ENCODE data around the gene DEAF1.

The DEAF1 gene

DNA sequence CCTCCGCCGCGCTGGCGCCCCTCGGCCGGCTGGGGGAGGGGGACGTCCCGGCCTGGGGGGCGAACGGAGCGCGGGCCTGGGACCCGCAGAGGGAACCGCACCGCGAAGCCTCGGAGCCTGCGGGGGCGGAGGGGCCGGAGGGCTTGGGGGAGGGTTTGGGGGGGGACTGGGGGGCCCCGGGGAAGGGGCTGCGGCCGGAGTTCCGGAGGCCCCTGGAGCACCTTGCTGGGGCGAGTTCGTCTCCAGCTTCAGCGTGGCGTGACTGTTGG lies 67.8 kb downstream of the DEAF1 start:
- Histone ChIP-seq H2AFZ (ENCODE audit: low read depth) (no peak overlapping the region), H3K9ac (no peak overlapping the region), H3K27ac (no peak overlapping the region), H3K27me3 (ENCODE audit: insufficient read depth, low read depth) (no peaks in the 10 kb centered on the region), H4K20me1 (ENCODE audit: insufficient read depth) (no peaks in the 10 kb centered on the region), H3K36me3 (ENCODE audit: insufficient read depth) (no peaks in the 10 kb centered on the region), H3K4me3 (IDR thresholded peaks at IDR 0.05; ENCODE audit: insufficient read depth, low read depth, low read length) (no peak overlapping the region), H3K4me1 (ENCODE audit: low read depth, poor library complexity, severe bottlenecking) (peaks cover 38% of the 10 kb centered on the region), H3K79me2 (ENCODE audit: insufficient read depth, low read depth) (no peaks in the 10 kb centered on the region), H3K4me2 (no peak overlapping the region)
- TF ChIP-seq CTCF (conservative IDR thresholded peaks at IDR 0.05; ENCODE audit: low read depth, low read length), result no peak

- no peaks in the 10 kb centered on the region for H3K79me2 ChIP-seq (ENCODE audit: insufficient read depth, low read depth)
- H3K4me2 ChIP-seq, result peak within 1 kb of the TSS; percentile 97
- H4K20me1 ChIP-seq (ENCODE audit: insufficient read depth), result no peaks in the 10 kb centered on the region
- H2AFZ ChIP-seq (ENCODE audit: low read depth), result no peak within 1 kb of the TSS
- H3K4me3 ChIP-seq (IDR thresholded peaks at IDR 0.05; ENCODE audit: insufficient read depth, low read depth, low read length), result no peak within 1 kb of the TSS
- H3K9ac ChIP-seq, result peak within 1 kb of the TSS; percentile 55; the same call in 1 of the 2 replicates
- H3K36me3 ChIP-seq (ENCODE audit: insufficient read depth), result no peaks in the 10 kb centered on the region
- H3K27ac ChIP-seq, result peak within 1 kb of the TSS; percentile 90
- TF ChIP-seq CTCF (conservative IDR thresholded peaks at IDR 0.05; ENCODE audit: low read depth, low read length), result no peak
- H3K4me1 ChIP-seq (ENCODE audit: low read depth, poor library complexity, severe bottlenecking), result peaks cover 38% of the 10 kb centered on the region
- no peaks in the 10 kb centered on the region for H3K27me3 ChIP-seq (ENCODE audit: insufficient read depth, low read depth)
These were observed 68.3 kb downstream of the DEAF1 start, which contains the start of gene SCT for GRCh38 chr11:626475-627307. TSS of gene SCT (minus strand) at chr11:627181. CDS start at chr11:627143, 38 bp downstream.

DNA sequence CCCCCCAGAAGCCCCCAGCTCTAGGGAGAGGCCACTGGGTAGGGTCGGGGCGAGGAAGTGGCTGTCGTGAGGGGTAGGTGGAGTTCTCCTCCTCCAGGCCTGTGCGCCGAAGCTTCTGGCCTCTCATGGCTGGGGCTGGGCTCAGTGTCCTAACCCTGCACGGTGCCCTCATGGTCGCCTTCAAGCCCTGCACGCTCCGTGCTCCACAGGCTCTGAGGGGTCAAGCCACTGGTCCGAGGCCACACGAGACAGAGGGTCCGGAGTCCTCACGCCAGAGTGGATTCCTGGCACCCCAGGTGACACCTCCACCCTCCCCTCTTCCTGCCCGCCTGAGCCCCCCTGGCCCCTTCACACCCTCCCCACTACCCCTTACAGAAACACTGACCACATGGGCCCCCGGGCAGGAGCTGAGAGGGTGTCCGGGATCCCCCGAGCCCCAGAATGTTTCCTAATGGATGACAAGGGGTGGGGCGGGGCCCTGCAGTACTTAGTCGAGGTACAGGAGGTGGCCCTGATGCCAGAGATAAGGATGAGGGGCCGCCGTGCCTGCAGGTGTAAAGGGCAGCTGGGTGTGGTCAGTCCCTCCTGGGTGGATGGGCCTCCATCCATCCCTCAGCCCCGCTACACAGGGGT lies 69.3 kb downstream of the DEAF1 start:
- H3K4me2 ChIP-seq, result no peak overlapping the region
- H3K79me2 ChIP-seq (ENCODE audit: insufficient read depth, low read depth), result no peaks in the 10 kb centered on the region
- H3K4me1 ChIP-seq (ENCODE audit: low read depth, poor library complexity, severe bottlenecking), result peaks cover 32% of the 10 kb centered on the region
- no peaks in the 10 kb centered on the region for H3K36me3 ChIP-seq (ENCODE audit: insufficient read depth)
- H2AFZ ChIP-seq (ENCODE audit: low read depth), result no peak overlapping the region
- TF ChIP-seq CTCF (conservative IDR thresholded peaks at IDR 0.05; ENCODE audit: low read depth, low read length), result no peak
- H3K4me3 ChIP-seq (IDR thresholded peaks at IDR 0.05; ENCODE audit: insufficient read depth, low read depth, low read length), result no peak overlapping the region
- no peak overlapping the region for H3K9ac ChIP-seq
- H4K20me1 ChIP-seq (ENCODE audit: insufficient read depth), result no peaks in the 10 kb centered on the region
- H3K27me3 ChIP-seq (ENCODE audit: insufficient read depth, low read depth), result no peaks in the 10 kb centered on the region
- H3K27ac ChIP-seq, result no peak overlapping the region

DNA sequence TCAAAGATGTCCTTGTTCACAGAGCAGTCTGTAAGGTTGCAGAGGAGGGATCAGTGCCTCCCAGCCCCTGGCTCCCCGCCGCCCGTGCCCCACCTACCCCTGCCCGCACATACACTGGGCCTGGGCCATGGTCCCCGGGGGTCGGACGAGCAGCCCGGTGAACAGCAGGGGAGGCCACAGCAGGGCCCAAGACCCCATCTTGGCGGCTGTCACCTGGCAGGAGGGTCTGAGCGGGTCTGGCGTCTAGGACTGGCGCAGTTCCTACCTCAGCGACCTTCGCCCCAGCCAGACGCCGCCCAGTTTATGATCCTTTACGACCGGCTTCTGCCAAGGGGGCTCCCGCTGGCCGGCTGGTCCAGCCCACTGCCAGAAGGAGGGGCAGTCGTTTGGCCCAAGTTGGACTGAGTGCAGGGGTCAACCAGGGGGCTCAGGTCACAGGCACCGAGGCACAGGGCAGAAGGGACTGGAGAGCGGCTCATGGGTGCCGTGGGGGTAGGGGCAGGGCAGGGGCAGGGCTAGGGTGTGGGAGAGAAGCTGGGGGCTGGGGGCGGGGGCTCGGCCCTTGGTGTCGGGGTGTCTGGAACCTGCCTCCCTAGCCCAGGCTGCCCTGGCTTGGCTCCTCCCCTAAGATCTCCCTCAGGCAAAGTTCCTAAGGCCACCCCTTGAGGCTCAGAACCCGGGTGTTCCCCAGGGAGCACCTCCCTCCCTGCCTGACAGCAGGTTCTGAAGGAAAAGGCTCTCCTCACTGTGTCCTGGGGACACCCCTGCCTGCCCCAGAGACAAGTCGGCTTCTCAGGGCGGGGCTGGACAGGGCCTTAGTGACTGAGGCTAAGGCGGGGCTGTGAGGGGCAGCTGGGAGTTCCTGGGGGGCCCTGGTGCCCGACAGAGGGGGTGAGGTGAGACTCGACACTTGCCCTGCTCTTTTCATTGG lies 70.1 kb downstream of the DEAF1 start, which contains the start of gene CDHR5:
TSS of gene CDHR5 (minus strand) at position 251 of the 931 bp plus-strand sequence. CDS start at position 198, 53 bp downstream.
- Histone ChIP-seq H3K4me3 (IDR thresholded peaks at IDR 0.05; ENCODE audit: insufficient read depth, low read depth, low read length) (no peak within 1 kb of the TSS), H2AFZ (ENCODE audit: low read depth) (no peak within 1 kb of the TSS), H3K4me1 (ENCODE audit: low read depth, poor library complexity, severe bottlenecking) (peaks cover 24% of the 10 kb centered on the region), H3K9ac (no peak within 1 kb of the TSS), H3K36me3 (ENCODE audit: insufficient read depth) (no peaks in the 10 kb centered on the region), H3K27me3 (ENCODE audit: insufficient read depth, low read depth) (no peaks in the 10 kb centered on the region), H3K27ac (no peak within 1 kb of the TSS), H4K20me1 (ENCODE audit: insufficient read depth) (no peaks in the 10 kb centered on the region), H3K4me2 (no peak within 1 kb of the TSS), H3K79me2 (ENCODE audit: insufficient read depth, low read depth) (no peaks in the 10 kb centered on the region)
- TF ChIP-seq CTCF (conservative IDR thresholded peaks at IDR 0.05; ENCODE audit: low read depth, low read length), result no peak

Data from KMS-11 (cell line).